Fibroblast of pulmonary artery (primary cell): Measurements from ENCODE around the gene HEBP1.

ENCODE experiments used
- DNase-seq: peaks from one replicate; pipeline ENCODE4 v3.0.0-alpha.2; 2010; ENCODE audit warnings: low read depth
- H3K4me3 ChIP-seq: replicated peaks from 2 replicates; pipeline ENCODE4 v1.5.1; 2011; ENCODE audit warnings: low read depth, mild to moderate bottlenecking, control low read depth, low read length, moderate library complexity
- CTCF ChIP-seq: IDR thresholded peaks from 2 replicates; pipeline ENCODE4 v1.5.1; 2011; ENCODE audit warnings: mild to moderate bottlenecking, control low read depth, low read length, inconsistent platforms; ENCODE audit errors: missing control alignments

The HEBP1 gene

DNA sequence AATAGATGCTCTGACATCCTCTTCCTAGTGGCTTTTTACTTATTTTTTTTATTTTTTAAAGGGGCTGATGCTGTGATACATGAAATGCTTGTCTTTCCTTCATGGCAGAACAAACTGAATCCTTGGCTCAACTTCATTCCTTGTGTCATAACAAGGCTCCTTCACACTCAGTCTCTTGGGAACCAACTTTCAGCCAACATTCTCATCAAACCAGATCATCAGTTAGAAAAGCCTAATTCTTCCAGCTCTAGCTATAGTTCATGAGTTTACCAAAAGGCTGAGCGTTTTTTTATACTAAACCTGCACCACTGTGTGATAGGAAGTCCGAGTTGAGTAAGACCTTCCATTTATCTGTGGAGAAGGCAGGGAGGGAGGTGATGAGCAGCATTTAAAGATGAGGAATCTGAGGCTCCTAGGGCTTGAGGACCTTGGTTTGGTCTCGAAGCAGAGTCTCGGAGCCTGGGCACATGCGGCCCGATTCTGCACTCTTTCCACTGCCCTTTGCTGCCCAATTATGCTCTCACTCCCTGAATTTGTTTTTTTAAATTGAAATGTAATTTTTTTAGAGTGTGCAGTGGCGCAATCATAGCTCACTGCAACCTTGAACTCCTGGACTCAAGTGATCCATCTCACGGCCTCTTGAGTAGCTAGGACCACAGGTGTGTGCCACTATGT, 56.3 kb downstream of the HEBP1 start:
- no peak overlapping the region for H3K4me3 ChIP-seq
- no peak for DNase-seq
- TF ChIP-seq CTCF: no peak

- no peak overlapping the region for H3K4me3 ChIP-seq
- TF ChIP-seq CTCF: no peak
- DNase-seq: no peak
These were observed 58.4 kb downstream of the HEBP1 start for GRCh38 chr12:12941450-12942350.

DNA sequence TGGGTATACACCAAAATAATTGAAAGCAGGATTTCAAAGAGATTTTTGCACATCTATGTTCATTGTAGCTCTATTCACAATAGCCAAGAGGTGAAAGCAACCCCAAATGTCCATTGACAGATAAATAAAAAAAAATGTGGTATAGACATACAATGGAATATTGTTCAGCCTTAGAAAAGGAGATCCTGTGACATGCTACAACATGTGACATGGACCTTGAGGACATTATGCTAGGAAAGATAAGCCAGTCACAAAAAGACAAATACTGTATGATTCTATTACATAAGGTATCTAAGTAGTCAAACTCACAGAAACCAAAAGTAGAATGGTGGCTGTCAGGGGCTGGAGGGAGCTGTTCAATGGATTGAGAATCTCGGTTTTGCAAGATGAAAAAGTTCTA, 60.2 kb downstream of the HEBP1 start:
- no peak for TF ChIP-seq CTCF
- DNase-seq: no peak
- no peak overlapping the region for H3K4me3 ChIP-seq

- TF ChIP-seq CTCF: no peak
- H3K4me3 ChIP-seq: no peak overlapping the region
- no peak for DNase-seq
These were observed 61.5 kb downstream of the HEBP1 start for GRCh38 chr12:12938541-12938940.

GRCh38 chr12:12936983-12937491, 63.0 kb downstream of the HEBP1 start:
- TF ChIP-seq CTCF: no peak
- H3K4me3 ChIP-seq: no peak overlapping the region
- no peak for DNase-seq

- no peak for TF ChIP-seq CTCF
- no peak for DNase-seq
These were observed 65.5 kb downstream of the HEBP1 start for GRCh38 chr12:12934556-12934955.

More at GRCh38 chr12:12934556-12934955, 65.5 kb downstream of the HEBP1 start:
- no peak overlapping the region for H3K4me3 ChIP-seq
